SK-N-DZ (cell line): ENCODE results near the gene SPOUT1.
"Not testable (repeated sequence)": the region's sequence is repeated elsewhere in the genome, so short reads cannot be mapped to it uniquely, and the experiment has no call there.

Experiments used
- DNase-seq: peaks from one replicate; pipeline ENCODE4 v3.0.0-alpha.2; 2015; ENCODE audit warnings: low spot score

SPOUT1 gene

GRCh38 chr9:128810873-128811272 lies 18.7 kb downstream of the SPOUT1 start:
- no peak for DNase-seq

- no peak for DNase-seq
Observed at GRCh38 chr9:128809831-128810230, 19.8 kb downstream of the SPOUT1 start.

- no peak for DNase-seq
Observed at GRCh38 chr9:128809036-128809599, 20.5 kb downstream of the SPOUT1 start.

GRCh38 chr9:128808543-128808942 lies 21.1 kb downstream of the SPOUT1 start:
- no peak for DNase-seq

GRCh38 chr9:128807827-128808226 lies 21.8 kb downstream of the SPOUT1 start:
- no peak for DNase-seq

- no peak for DNase-seq
Observed at GRCh38 chr9:128805661-128806060, 23.9 kb downstream of the SPOUT1 start.

- no peak for DNase-seq
Observed at GRCh38 chr9:128802482-128802881, 27.1 kb downstream of the SPOUT1 start.

GRCh38 chr9:128800061-128800460 lies 29.5 kb downstream of the SPOUT1 start:
- DNase-seq, result no peak

GRCh38 chr9:128798896-128799295 lies 30.7 kb downstream of the SPOUT1 start:
- DNase-seq, result no peak

GRCh38 chr9:128794961-128795360 lies 34.6 kb downstream of the SPOUT1 start:
- DNase-seq, result not testable (repeated sequence)

- no peak for DNase-seq
Observed at GRCh38 chr9:128792978-128793686, 36.5 kb downstream of the SPOUT1 start.

- no peak for DNase-seq
Observed at GRCh38 chr9:128792134-128792533, 37.5 kb downstream of the SPOUT1 start.

GRCh38 chr9:128790536-128790935 lies 39.1 kb downstream of the SPOUT1 start:
- DNase-seq, result no peak

- DNase-seq, result no peak
Observed at GRCh38 chr9:128788445-128788844, 41.1 kb downstream of the SPOUT1 start.

- DNase-seq, result no peak
Observed at GRCh38 chr9:128787659-128788058, 41.9 kb downstream of the SPOUT1 start.

GRCh38 chr9:128786681-128787601 lies 42.7 kb downstream of the SPOUT1 start, which contains the start of gene TBC1D13:
Gene TBC1D13, plus strand, starts transcription at chr9:128787253. Its CDS starts 101 bp downstream, at chr9:128787354.
- peak; percentile 89 for DNase-seq

GRCh38 chr9:128785427-128785826 lies 44.2 kb downstream of the SPOUT1 start:
- no peak for DNase-seq

GRCh38 chr9:128782669-128783068 lies 46.9 kb downstream of the SPOUT1 start:
- DNase-seq, result no peak

- no peak for DNase-seq
Observed at GRCh38 chr9:128781187-128782070, 48.2 kb downstream of the SPOUT1 start.

GRCh38 chr9:128780093-128780492 lies 49.5 kb downstream of the SPOUT1 start:
- not testable (repeated sequence) for DNase-seq

- no peak for DNase-seq
Observed at GRCh38 chr9:128774804-128775203, 54.8 kb downstream of the SPOUT1 start.
